DOHH2 (cell line): ENCODE data around the gene PGGHG.

ENCODE experiments used
- H3F3A ChIP-seq: fragments of 200-600 bp; sonication (generic), shearing (Covaris generic); 2 replicates; pipeline ENCODE4 v1.6.0; 2016; ENCODE audit warnings: antibody characterized with exemption, mild to moderate bottlenecking; ENCODE audit not compliant: control insufficient read depth, insufficient read depth
- H3K27ac ChIP-seq: fragments of 200-600 bp; sonication (generic); 2 replicates; pipeline ENCODE4 v1.5.1; 2014; ENCODE audit warnings: low read depth, mild to moderate bottlenecking, low read length, moderate library complexity
- H3K27me3 ChIP-seq: fragments of 200-600 bp; sonication (generic); 2 replicates; pipeline ENCODE4 v1.6.1; 2014; ENCODE audit warnings: mild to moderate bottlenecking, low read length, mixed read lengths; ENCODE audit not compliant: control insufficient read depth
- H3K36me3 ChIP-seq: fragments of 200-600 bp; sonication (generic); 2 replicates; pipeline ENCODE4 v1.6.1; 2014; ENCODE audit warnings: mild to moderate bottlenecking, low read length, moderate library complexity, mixed read lengths; ENCODE audit not compliant: control insufficient read depth
- H3K4me1 ChIP-seq: fragments of 200-600 bp; sonication (generic); 2 replicates; pipeline ENCODE4 v1.6.1; 2014; ENCODE audit warnings: mild to moderate bottlenecking, low read length, mixed read lengths; ENCODE audit not compliant: control insufficient read depth
- H3K4me2 ChIP-seq: fragments of 200-600 bp; sonication (generic); 2 replicates; pipeline ENCODE4 v1.6.0; 2014; ENCODE audit warnings: mild to moderate bottlenecking, low read length, moderate library complexity
- H3K4me3 ChIP-seq: fragments of 200-600 bp; sonication (generic); 2 replicates; pipeline ENCODE4 v1.5.1; 2014; ENCODE audit warnings: mild to moderate bottlenecking, low read length, mixed read lengths
- H3K79me2 ChIP-seq: fragments of 200-600 bp; sonication (generic); 2 replicates; pipeline ENCODE4 v1.6.1; 2014; ENCODE audit warnings: mild to moderate bottlenecking, low read length, mixed read lengths; ENCODE audit not compliant: control insufficient read depth
- H3K9me2 ChIP-seq: fragments of 200-600 bp; sonication (generic); replicated peaks from 2 replicates; pipeline ENCODE4 v1.6.1; 2014; ENCODE audit warnings: mild to moderate bottlenecking, low read length, mixed read lengths; ENCODE audit not compliant: control insufficient read depth
- H3K9me3 ChIP-seq: fragments of 200-600 bp; sonication (generic); 2 replicates; pipeline ENCODE4 v1.6.1; 2014; ENCODE audit warnings: antibody characterized with exemption, low read length, mixed read lengths; ENCODE audit not compliant: control insufficient read depth, insufficient read depth
- H4K20me1 ChIP-seq: fragments of 200-600 bp; sonication (generic); 2 replicates; pipeline ENCODE4 v1.6.0; 2014; ENCODE audit warnings: low read depth, mild to moderate bottlenecking, antibody characterized with exemption, low read length, moderate library complexity; ENCODE audit not compliant: control insufficient read depth, insufficient read depth
- CTCF ChIP-seq: fragments of 200-600 bp; sonication (generic); IDR thresholded peaks from one replicate; pipeline ENCODE4 v1.5.1; 2014; ENCODE audit warnings: antibody characterized with exemption, mild to moderate bottlenecking, low read depth, low read length; ENCODE audit not compliant: poor library complexity, severe bottlenecking
- EZH2phosphoT487 ChIP-seq: fragments of 200-600 bp; sonication (generic); IDR thresholded peaks from 2 replicates; pipeline ENCODE4 v1.6.1; 2017; ENCODE audit warnings: borderline replicate concordance, mild to moderate bottlenecking, antibody characterized with exemption, low read length, moderate library complexity, mixed read lengths

The PGGHG gene

GRCh38 chr11:298406-299065 lies 9.6 kb downstream of the PGGHG start:
- Histone ChIP-seq H3K79me2 (no peaks in the 10 kb centered on the region), H3K27me3 (peaks cover 6% of the 10 kb centered on the region; the same call in 1 of the 2 replicates), H3K4me2 (no peak overlapping the region), H3K27ac (no peak overlapping the region), H3K36me3 (no peaks in the 10 kb centered on the region), H3F3A (peaks cover 2% of the 10 kb centered on the region; the same call in 1 of the 2 replicates), H4K20me1 (no peaks in the 10 kb centered on the region), H3K4me3 (no peak overlapping the region), H3K9me3 (no peaks in the 10 kb centered on the region), H3K4me1 (peaks cover 10% of the 10 kb centered on the region), H3K9me2 (no peaks in the 10 kb centered on the region)
- TF ChIP-seq CTCF (no peak), EZH2phosphoT487 (no peak)

GRCh38 chr11:299081-299891 lies 10.4 kb downstream of the PGGHG start, which contains the start of gene IFITM5:
TSS of gene IFITM5 (minus strand) at chr11:299526. CDS start at chr11:299490, 36 bp downstream.
- Histone ChIP-seq H3K4me2 (no peak within 1 kb of the TSS), H3K9me3 (no peaks in the 10 kb centered on the region), H3F3A (peaks cover 3% of the 10 kb centered on the region; the same call in 1 of the 2 replicates), H3K79me2 (no peaks in the 10 kb centered on the region), H4K20me1 (no peaks in the 10 kb centered on the region), H3K27me3 (peaks cover 6% of the 10 kb centered on the region; the same call in 1 of the 2 replicates), H3K27ac (no peak within 1 kb of the TSS), H3K36me3 (no peaks in the 10 kb centered on the region), H3K4me3 (no peak within 1 kb of the TSS), H3K4me1 (peaks cover 13% of the 10 kb centered on the region), H3K9me2 (no peaks in the 10 kb centered on the region)
- TF ChIP-seq CTCF (no peak), EZH2phosphoT487 (no peak)

- H3K9me2 ChIP-seq = no peaks in the 10 kb centered on the region
- no peaks in the 10 kb centered on the region for H3K9me3 ChIP-seq
- H3K4me2 ChIP-seq = no peak overlapping the region
- H3K4me1 ChIP-seq = peaks cover 18% of the 10 kb centered on the region
- H3K27ac ChIP-seq = no peak overlapping the region
- H3K27me3 ChIP-seq = peaks cover 6% of the 10 kb centered on the region; the same call in 1 of the 2 replicates
- H3F3A ChIP-seq = peaks cover 3% of the 10 kb centered on the region; the same call in 1 of the 2 replicates
- no peaks in the 10 kb centered on the region for H4K20me1 ChIP-seq
- H3K36me3 ChIP-seq = no peaks in the 10 kb centered on the region
- no peaks in the 10 kb centered on the region for H3K79me2 ChIP-seq
- TF ChIP-seq CTCF = no peak
- TF ChIP-seq EZH2phosphoT487 = no peak
- no peak overlapping the region for H3K4me3 ChIP-seq
Measured at GRCh38 chr11:299951-300735, 11.2 kb downstream of the PGGHG start.
